ENCODE data around the gene STAT2.
A peak's percentile ranks its signal among the peaks of the same experiment; 100 is the strongest.
"Not testable (repeated sequence)": the region's sequence is repeated elsewhere in the genome, so short reads cannot be mapped to it uniquely, and the experiment has no call there.

Gene STAT2

GRCh38 chr12:56359851-56360767 is at the start of gene STAT2:
TSS of gene STAT2 (minus strand) at chr12:56360107. CDS start at chr12:56356571, 3,536 bp downstream.
- peak; percentile 99 for DNase-seq (ENCODE audit: low read depth, low spot score)

DNA sequence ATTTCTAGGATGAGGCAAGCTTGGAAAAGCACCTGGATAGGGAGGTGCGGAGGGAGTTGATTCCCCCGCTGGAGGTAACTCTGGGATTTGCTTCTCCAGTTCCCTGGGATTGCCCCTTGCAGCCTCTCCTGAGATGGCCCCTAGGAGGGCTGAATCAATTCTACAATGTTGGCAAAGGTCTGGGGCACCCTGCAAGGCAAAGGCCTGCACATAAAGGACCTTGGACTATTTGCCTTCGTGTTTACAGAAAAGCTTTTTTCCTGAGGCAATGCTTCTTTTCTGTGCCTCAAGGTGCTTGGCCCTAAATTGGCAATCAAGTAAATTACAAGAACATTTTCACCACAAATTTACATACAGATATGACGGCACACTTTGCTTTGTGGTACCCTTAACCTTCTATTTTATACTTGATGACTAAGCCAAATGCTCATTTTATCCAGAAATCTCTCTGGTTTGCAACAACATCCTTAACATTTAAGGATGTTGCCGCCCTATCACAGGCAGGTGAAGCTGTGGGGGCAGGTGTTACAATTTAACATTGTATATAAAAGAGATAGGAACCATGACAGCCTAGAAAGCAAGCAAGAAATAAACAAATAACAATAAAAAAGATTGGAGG is 49.0 kb upstream of the STAT2 start:
- H3K27ac ChIP-seq: no peak overlapping the region
- DNase-seq (ENCODE audit: low read depth, low spot score): no peak

More at GRCh38 chr12:56359851-56360767, at the start of gene STAT2:
- H3K27ac ChIP-seq: peak within 1 kb of the TSS; percentile 93

- H3K27ac ChIP-seq; DNase-seq (ENCODE audit: low read depth, low spot score): not testable (repeated sequence)
Measured at GRCh38 chr12:56404227-56404626, 44.3 kb upstream of the STAT2 start.

- not testable (repeated sequence) for DNase-seq (ENCODE audit: low read depth, low spot score)
Measured at GRCh38 chr12:56401612-56402011, 41.7 kb upstream of the STAT2 start.

GRCh38 chr12:56401125-56401524 is 41.2 kb upstream of the STAT2 start:
- H3K27ac ChIP-seq; DNase-seq (ENCODE audit: low read depth, low spot score): not testable (repeated sequence)

More at GRCh38 chr12:56401612-56402011, 41.7 kb upstream of the STAT2 start:
- H3K27ac ChIP-seq: not testable (repeated sequence)

DNA sequence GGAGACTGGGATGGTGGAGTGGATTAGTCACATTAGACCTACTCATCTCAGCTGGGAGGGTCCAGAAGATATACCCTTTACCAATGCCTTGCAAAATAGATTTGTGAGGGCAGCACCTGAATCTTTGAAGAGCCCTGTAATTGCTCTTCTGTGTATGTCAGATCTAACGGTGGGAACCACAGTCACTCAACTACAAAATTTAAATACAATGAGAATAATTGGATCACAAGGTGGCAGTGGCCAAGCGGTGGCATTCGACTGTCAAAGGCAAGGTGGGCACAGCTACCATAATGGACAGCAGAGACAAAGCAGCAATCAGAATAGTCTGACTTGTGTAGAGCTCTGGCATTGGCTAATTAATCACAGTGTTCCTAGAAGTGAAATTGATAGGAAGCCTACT is 39.6 kb upstream of the STAT2 start:
- not testable (repeated sequence) for DNase-seq (ENCODE audit: low read depth, low spot score); H3K27ac ChIP-seq

GRCh38 chr12:56398324-56398723 is 38.4 kb upstream of the STAT2 start:
- no peak for DNase-seq (ENCODE audit: low read depth, low spot score)
- no peak overlapping the region for H3K27ac ChIP-seq

DNA sequence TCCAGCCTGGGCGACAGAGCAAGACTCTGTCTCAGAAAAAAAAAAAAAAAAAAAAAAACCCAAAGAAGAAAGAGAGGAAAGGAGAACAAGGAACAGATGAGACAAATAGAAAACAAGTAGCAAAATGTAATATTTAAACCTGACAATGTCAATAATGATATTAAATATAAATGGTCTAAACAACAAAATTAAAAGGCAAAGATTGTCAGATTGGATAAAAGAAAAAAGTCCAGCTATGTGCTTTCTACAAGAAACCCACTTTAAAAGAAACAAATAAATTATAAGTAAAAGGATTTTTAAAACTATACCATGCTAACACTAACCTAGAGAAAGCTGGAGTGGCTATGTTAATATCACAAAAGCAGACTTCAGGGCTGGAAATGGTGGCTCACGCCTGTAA is 32.4 kb upstream of the STAT2 start:
- DNase-seq (ENCODE audit: low read depth, low spot score): no peak
- no peak overlapping the region for H3K27ac ChIP-seq

DNA sequence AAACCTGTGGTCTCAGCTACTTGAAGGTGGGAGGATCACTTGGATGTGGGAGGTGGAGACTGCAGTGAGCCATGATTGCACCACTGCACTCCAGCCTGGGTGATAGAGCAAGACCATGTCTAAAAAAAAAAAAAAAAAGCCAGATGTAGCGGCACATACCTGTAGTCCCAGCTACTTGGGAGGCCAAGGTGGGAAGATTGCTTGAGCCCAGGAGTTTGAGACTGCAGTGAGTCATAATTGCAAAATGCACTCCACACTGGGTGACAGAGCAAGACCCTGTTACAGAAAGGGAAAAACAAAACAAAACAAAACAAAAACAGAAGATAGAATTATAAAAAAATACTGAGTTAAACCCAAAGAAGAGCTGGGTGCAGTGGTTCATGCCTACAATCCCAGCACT is 31.8 kb upstream of the STAT2 start:
- H3K27ac ChIP-seq: no peak overlapping the region
- DNase-seq (ENCODE audit: low read depth, low spot score): no peak

DNA sequence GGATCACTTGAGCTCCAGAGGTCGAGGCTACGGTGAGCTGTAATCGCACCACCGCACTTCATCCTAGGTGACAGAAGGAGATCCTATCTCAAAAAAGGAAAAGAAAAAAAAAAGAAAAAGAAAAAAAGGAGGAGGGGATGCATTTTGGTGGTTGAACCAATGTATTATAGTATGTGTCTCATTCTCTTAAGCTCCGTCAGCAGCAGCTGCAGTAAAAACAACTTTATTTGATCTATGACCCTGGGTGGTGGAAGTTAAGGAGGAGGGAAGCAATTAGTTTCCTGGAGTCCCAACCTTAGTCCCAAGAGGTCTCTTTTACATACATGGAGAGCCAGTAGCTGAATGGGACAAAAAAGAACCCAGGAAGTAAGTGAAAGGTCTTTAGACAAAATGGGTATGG is 29.5 kb upstream of the STAT2 start:
- H3K27ac ChIP-seq: no peak overlapping the region
- DNase-seq (ENCODE audit: low read depth, low spot score): no peak

DNA sequence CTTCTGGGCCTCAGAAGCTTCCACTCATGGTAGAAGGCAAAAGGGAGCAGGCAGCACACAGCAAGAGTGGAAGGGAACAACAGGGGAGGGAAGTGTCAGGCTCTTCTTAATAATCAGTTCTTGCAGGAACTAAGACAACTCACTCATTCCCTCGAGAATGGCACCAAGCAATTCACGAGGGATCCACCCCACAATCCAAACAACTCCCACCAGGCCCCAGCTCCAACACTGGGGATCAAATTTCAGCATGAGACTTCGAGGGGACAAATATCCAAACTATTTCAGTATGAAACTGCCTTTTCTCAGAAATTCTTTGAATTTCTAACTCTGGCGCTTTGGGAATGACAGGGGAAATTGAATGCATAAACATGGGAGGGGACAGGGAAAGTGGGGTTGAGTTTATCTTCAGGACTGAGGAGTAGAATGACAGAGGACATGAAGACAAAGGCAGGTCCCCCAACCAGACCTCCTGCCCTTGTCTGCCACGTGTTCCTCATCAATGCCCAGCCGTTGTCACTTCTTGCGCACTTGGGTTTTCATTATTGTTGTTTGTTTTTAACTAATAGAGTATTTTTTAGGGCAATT is 27.3 kb upstream of the STAT2 start:
- H3K27ac ChIP-seq: no peak overlapping the region
- no peak for DNase-seq (ENCODE audit: low read depth, low spot score)

- H3K27ac ChIP-seq: no peak overlapping the region
- no peak for DNase-seq (ENCODE audit: low read depth, low spot score)
Measured at GRCh38 chr12:56385873-56386272, 26.0 kb upstream of the STAT2 start.

- H3K27ac ChIP-seq: no peak overlapping the region
- no peak for DNase-seq (ENCODE audit: low read depth, low spot score)
Measured at GRCh38 chr12:56382611-56383010, 22.7 kb upstream of the STAT2 start.

GRCh38 chr12:56377989-56378316 is 18.0 kb upstream of the STAT2 start:
- DNase-seq (ENCODE audit: low read depth, low spot score): no peak

DNA sequence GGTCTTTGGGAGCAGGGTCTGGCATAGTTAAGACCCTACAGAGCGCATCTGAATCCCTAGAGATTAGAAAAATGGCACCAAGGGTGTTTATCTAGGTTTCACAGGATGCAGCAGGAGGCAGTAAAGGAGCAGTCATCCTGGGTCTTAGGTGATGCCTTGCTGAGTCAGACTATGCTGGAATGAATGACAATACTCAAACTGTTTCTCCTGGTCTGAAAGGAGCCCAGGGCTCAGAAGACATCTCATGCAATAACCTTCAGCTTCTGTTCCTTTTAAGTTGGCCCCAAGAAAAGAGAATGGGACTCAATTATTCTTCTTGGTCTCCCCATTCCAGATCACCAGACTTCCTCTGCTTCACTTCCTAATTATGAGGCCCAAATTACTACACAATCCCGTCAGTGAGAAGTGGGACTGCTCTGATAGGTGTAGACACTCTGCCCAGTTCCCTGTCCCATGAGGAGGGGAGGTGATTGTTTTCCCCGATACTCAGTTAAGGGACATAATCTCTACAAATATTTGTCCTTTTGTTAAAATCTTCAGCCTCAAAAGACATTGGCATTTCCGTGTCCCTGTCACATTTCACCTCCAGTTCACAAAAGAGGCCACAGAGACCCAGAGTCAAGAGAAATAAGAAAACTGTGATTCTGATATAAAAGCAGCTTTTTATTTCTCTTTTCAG is 17.5 kb upstream of the STAT2 start:
- H3K27ac ChIP-seq: no peak overlapping the region
- DNase-seq (ENCODE audit: low read depth, low spot score): no peak

More at GRCh38 chr12:56377989-56378316, 18.0 kb upstream of the STAT2 start:
- no peak overlapping the region for H3K27ac ChIP-seq

- DNase-seq (ENCODE audit: low read depth, low spot score): no peak
- H3K27ac ChIP-seq: no peak overlapping the region
Measured at GRCh38 chr12:56375598-56376434, 15.9 kb upstream of the STAT2 start.

DNA sequence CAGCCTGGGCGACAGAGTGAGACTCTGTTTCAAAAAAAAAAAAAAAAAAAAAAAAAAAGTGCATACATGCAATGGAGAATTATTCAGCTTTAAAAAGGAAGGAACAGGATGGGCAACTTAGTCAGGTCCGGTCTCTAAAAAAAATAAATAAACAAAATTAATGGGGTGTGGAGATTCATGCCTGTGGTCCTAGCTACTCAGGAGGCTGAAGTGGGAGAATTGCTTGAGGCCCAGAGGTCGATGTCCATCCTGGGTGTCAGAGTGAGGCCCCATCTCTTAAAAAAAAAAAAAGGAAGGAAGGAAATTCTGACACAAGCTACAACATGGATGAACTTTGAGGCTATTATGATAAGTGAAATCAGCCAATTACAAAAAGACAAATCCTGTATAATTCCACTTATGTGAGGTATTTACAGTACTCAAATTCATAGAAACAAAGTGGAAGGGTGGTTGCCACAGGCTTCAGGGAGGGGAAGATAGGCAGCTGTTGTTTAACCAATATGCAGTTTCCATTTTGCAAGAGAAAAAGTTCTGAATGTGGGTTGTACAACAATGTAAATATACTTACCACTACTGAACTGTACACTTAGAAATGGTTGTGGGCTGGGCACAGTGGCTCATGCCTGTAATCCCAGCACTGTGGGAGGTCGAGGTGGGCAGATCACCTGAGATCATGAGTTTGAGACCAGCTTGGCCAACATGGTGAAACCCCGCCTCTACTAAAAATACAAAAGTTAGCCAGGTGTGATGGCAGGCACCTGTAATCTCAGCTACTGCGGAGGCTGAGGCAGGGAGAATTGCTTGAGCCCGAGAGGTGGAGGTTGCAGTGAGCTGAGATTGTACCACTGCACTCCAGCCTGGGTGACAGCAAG is 15.1 kb upstream of the STAT2 start:
- H3K27ac ChIP-seq: no peak overlapping the region

GRCh38 chr12:56373515-56373914 is 13.6 kb upstream of the STAT2 start:
- H3K27ac ChIP-seq: no peak overlapping the region
- DNase-seq (ENCODE audit: low read depth, low spot score): no peak

More for the DNA sequence above, 15.1 kb upstream of the STAT2 start:
- no peak for DNase-seq (ENCODE audit: low read depth, low spot score)

- no peak for DNase-seq (ENCODE audit: low read depth, low spot score)
- no peak overlapping the region for H3K27ac ChIP-seq
Measured at GRCh38 chr12:56366948-56367347, 7.0 kb upstream of the STAT2 start.
